Neural cell (in vitro differentiated cells): Measurements from ENCODE around the gene STAT6. TPM values are rescaled to one million over a fixed set of nuclear protein-coding genes. Genes with fewer than 3 reads are reported as not detected.

ENCODE experiments used
- H2AFZ ChIP-seq: fragments of 200-600, 300-800 bp; sonication (generic), shearing (Covaris generic); 2 replicates; pipeline ENCODE4 v1.6.0; 2014; ENCODE audit warnings: low read depth, mild to moderate bottlenecking, antibody characterized with exemption, low read length, moderate library complexity
- H3F3A ChIP-seq: fragments of 200-600 bp; shearing (Covaris generic); 2 replicates; pipeline ENCODE4 v1.6.1; 2016; ENCODE audit warnings: mild to moderate bottlenecking, moderate library complexity, mixed read lengths, antibody characterized with exemption, low read length; ENCODE audit not compliant: insufficient read depth, poor library complexity, severe bottlenecking
- H3K27ac ChIP-seq: fragments of 200-600, 300-800 bp; sonication (generic), shearing (Covaris generic); 2 replicates; pipeline ENCODE4 v1.5.1; 2014; ENCODE audit warnings: mild to moderate bottlenecking, low read length, moderate library complexity
- H3K27me3 ChIP-seq: fragments of 300-800, 200-600 bp; sonication (generic), shearing (Covaris generic); 2 replicates; pipeline ENCODE4 v1.6.0; 2014; ENCODE audit warnings: mild to moderate bottlenecking, low read depth, low read length, moderate library complexity; ENCODE audit not compliant: insufficient read depth
- H3K36me3 ChIP-seq: fragments of 300-800, 200-600 bp; sonication (generic), shearing (Covaris generic); 2 replicates; pipeline ENCODE4 v1.5.1; 2014; ENCODE audit warnings: mild to moderate bottlenecking, antibody characterized with exemption, low read length, moderate library complexity; ENCODE audit not compliant: insufficient read depth
- H3K4me2 ChIP-seq: fragments of 300-800, 200-600 bp; sonication (generic), shearing (Covaris generic); 2 replicates; pipeline ENCODE4 v1.6.0; 2014; ENCODE audit warnings: mild to moderate bottlenecking, low read length
- H3K4me3 ChIP-seq: fragments of 300-800, 200-600 bp; sonication (generic), shearing (Covaris generic); 2 replicates; pipeline ENCODE4 v1.5.1; 2014; ENCODE audit warnings: mild to moderate bottlenecking, low read length, moderate library complexity
- H3K79me2 ChIP-seq: fragments of 200-600 bp; shearing (Covaris generic); replicated peaks from 2 replicates; pipeline ENCODE4 v1.6.0; 2014; ENCODE audit warnings: mild to moderate bottlenecking, low read length, moderate library complexity; ENCODE audit not compliant: insufficient read depth
- H3K9ac ChIP-seq: fragments of 300-800, 200-600 bp; sonication (generic), shearing (Covaris generic); 2 replicates; pipeline ENCODE4 v1.6.1; 2016; ENCODE audit warnings: mild to moderate bottlenecking, low read length, mixed read lengths
- H3K9me2 ChIP-seq: fragments of 200-600 bp; shearing (Covaris generic); 2 replicates; pipeline ENCODE4 v1.6.1; 2016; ENCODE audit warnings: mild to moderate bottlenecking, low read length, mixed read lengths; ENCODE audit not compliant: insufficient read depth
- H3K9me3 ChIP-seq: fragments of 200-600, 300-800 bp; sonication (generic), shearing (Covaris generic); 2 replicates; pipeline ENCODE4 v1.6.1; 2016; ENCODE audit warnings: mild to moderate bottlenecking, mixed run types, low read length, moderate library complexity, mixed read lengths
- H4K20me1 ChIP-seq: fragments of 200-600 bp; shearing (Covaris generic); 2 replicates; pipeline ENCODE4 v1.6.1; 2016; ENCODE audit warnings: mild to moderate bottlenecking, mixed run types; ENCODE audit not compliant: insufficient read depth
- CTCF ChIP-seq: fragments of 450-650 bp; IDR thresholded peaks from 2 replicates; pipeline ENCODE4 v1.5.1; 2014; ENCODE audit warnings: antibody characterized with exemption, mild to moderate bottlenecking, moderate library complexity; ENCODE audit not compliant: poor library complexity, severe bottlenecking
- EP300 ChIP-seq: fragments of 450-650 bp; conservative IDR thresholded peaks from 2 replicates; pipeline ENCODE4 v1.6.1; 2014; ENCODE audit warnings: antibody characterized with exemption, mild to moderate bottlenecking, moderate library complexity; ENCODE audit not compliant: poor library complexity, severe bottlenecking
- EZH2 ChIP-seq: fragments of 200-600, 300-800 bp; shearing (Covaris generic), sonication (generic); IDR thresholded peaks from 2 replicates; pipeline ENCODE4 v1.6.1; 2014; ENCODE audit warnings: antibody characterized with exemption, low read length, borderline replicate concordance, mild to moderate bottlenecking; ENCODE audit not compliant: insufficient read depth, poor library complexity, severe bottlenecking
- MXI1 ChIP-seq: fragments of 450-650 bp; conservative IDR thresholded peaks from 2 replicates; pipeline ENCODE4 v1.6.1; 2014; ENCODE audit warnings: antibody characterized with exemption, mild to moderate bottlenecking; ENCODE audit not compliant: poor library complexity, severe bottlenecking
- POLR2AphosphoS5 ChIP-seq: IDR thresholded peaks from 2 replicates; pipeline ENCODE4 v1.6.1; 2012
- RAD21 ChIP-seq: fragments of 450-650 bp; conservative IDR thresholded peaks from 2 replicates; pipeline ENCODE4 v1.6.1; 2014; ENCODE audit warnings: antibody characterized with exemption, mild to moderate bottlenecking, moderate library complexity
- REST ChIP-seq: IDR thresholded peaks from 2 replicates; pipeline ENCODE4 v1.6.1; 2012; ENCODE audit warnings: borderline replicate concordance
- SMC3 ChIP-seq: fragments of 450-650 bp; conservative IDR thresholded peaks from 2 replicates; pipeline ENCODE4 v1.6.1; 2014; ENCODE audit warnings: antibody characterized with exemption, mild to moderate bottlenecking, moderate library complexity; ENCODE audit not compliant: poor library complexity
- TAF1 ChIP-seq: IDR thresholded peaks from 2 replicates; pipeline ENCODE4 v1.6.1; 2012; ENCODE audit warnings: low read depth
- polyA plus RNA-seq: library from polyadenylated mRNA; depleted of rRNA; stranded (reverse); fragments of >200 nt; gene quantifications from 2 replicates; pipeline ENCODE4 v1.2.3, GENCODE V29; 2014

STAT6 gene
- polyA plus RNA-seq, 1 donor from 2014 or later, result not detected

- H3K9me3 ChIP-seq, result no peaks in the 10 kb centered on the region
- H3F3A ChIP-seq, result no peaks in the 10 kb centered on the region
- no peaks in the 10 kb centered on the region for H3K79me2 ChIP-seq
- H2AFZ ChIP-seq, result no peak overlapping the region
- H3K9me2 ChIP-seq, result no peaks in the 10 kb centered on the region
- H3K4me2 ChIP-seq, result no peak overlapping the region
- no peaks in the 10 kb centered on the region for H3K36me3 ChIP-seq
- no peak for TF ChIP-seq MXI1
- no peak for TF ChIP-seq SMC3
- TF ChIP-seq REST, result no peak
- no peak for TF ChIP-seq POLR2AphosphoS5
- no peak for TF ChIP-seq TAF1
- no peak for TF ChIP-seq CTCF
- TF ChIP-seq EZH2, result no peak
- TF ChIP-seq RAD21, result no peak
- no peak for TF ChIP-seq EP300
- H3K27me3 ChIP-seq, result no peaks in the 10 kb centered on the region
- no peak overlapping the region for H3K9ac ChIP-seq
- H4K20me1 ChIP-seq, result no peaks in the 10 kb centered on the region
- H3K4me3 ChIP-seq, result no peak overlapping the region
- H3K27ac ChIP-seq, result no peak overlapping the region
Observed at GRCh38 chr12:57058454-57058853, 52.7 kb downstream of the STAT6 start.

GRCh38 chr12:57057067-57057751, 54.0 kb downstream of the STAT6 start:
- no peak overlapping the region for H3K9ac ChIP-seq
- H3K9me2 ChIP-seq, result no peaks in the 10 kb centered on the region
- H3K9me3 ChIP-seq, result no peaks in the 10 kb centered on the region
- no peaks in the 10 kb centered on the region for H3K27me3 ChIP-seq
- H3K27ac ChIP-seq, result no peak overlapping the region
- H2AFZ ChIP-seq, result no peak overlapping the region
- no peaks in the 10 kb centered on the region for H4K20me1 ChIP-seq
- H3K4me3 ChIP-seq, result no peak overlapping the region
- H3F3A ChIP-seq, result no peaks in the 10 kb centered on the region
- no peak overlapping the region for H3K4me2 ChIP-seq
- TF ChIP-seq TAF1, result no peak
- no peak for TF ChIP-seq REST
- no peaks in the 10 kb centered on the region for H3K79me2 ChIP-seq
- no peaks in the 10 kb centered on the region for H3K36me3 ChIP-seq
